Measurements from ENCODE around the gene DHX30. TPM values are rescaled to one million over a fixed set of nuclear protein-coding genes. Genes with fewer than 3 reads are reported as not detected.

DHX30 gene
- total and polyA plus RNA-seq, 2 of the 4 experiments (the other 2 are of a cell fraction): 55.6 to 57.2 TPM

GRCh38 chr3:47792699-47793098 lies 10.2 kb upstream of the DHX30 start:
- H3K9me1 ChIP-seq (ENCODE audit: insufficient read depth, low read length): no peaks in the 10 kb centered on the region
- H2AK9ac ChIP-seq (replicated peaks; ENCODE audit: low read depth, low read length, poor library complexity): no peak overlapping the region
- H3K14ac ChIP-seq (replicated peaks; ENCODE audit: low read depth, low read length): no peak overlapping the region
- no peak overlapping the region for H2BK20ac ChIP-seq (ENCODE audit: low read depth, low read length)
- no peak for DNase-seq
- no peak overlapping the region for H4K5ac ChIP-seq (ENCODE audit: low read depth, low read length)
- no peaks in the 10 kb centered on the region for H3K27me3 ChIP-seq (ENCODE audit: control insufficient read depth, insufficient read depth, low read length)
- no peak overlapping the region for H4K91ac ChIP-seq (ENCODE audit: insufficient read depth, low read depth, low read length)
- H4K20me1 ChIP-seq (ENCODE audit: insufficient read depth, low read length): no peaks in the 10 kb centered on the region
- no peak overlapping the region for H2BK15ac ChIP-seq (ENCODE audit: low read depth, low read length)
- no peak overlapping the region for H3K18ac ChIP-seq (ENCODE audit: low read depth, low read length)
- no peak overlapping the region for H3K9ac ChIP-seq (ENCODE audit: low read depth, low read length)
- no peak overlapping the region for H2BK120ac ChIP-seq (ENCODE audit: low read depth, low read length)
- no peak overlapping the region for H4K8ac ChIP-seq (ENCODE audit: low read depth in 2 of 2, low read length in 2 of 2)
- ChIA-PET POLR2A (ENCODE audit: unreplicated experiment) (no interaction called here), CTCF (no interaction called here)
- H2BK5ac ChIP-seq (ENCODE audit: low read depth, low read length, poor library complexity, severe bottlenecking): no peak overlapping the region
- no peak overlapping the region for H3K4me2 ChIP-seq (ENCODE audit: low read depth, low read length)
- H3K4me3 ChIP-seq (ENCODE audit: insufficient read depth, low read depth, low read length): no peak overlapping the region
- no peak for TF ChIP-seq RCOR1 (IDR thresholded peaks at IDR 0.05; ENCODE audit: insufficient replicate concordance, low read length)
- TF ChIP-seq USF2 (IDR thresholded peaks at IDR 0.05; ENCODE audit: low read depth, low read length): no peak
- TF ChIP-seq MXI1 (IDR thresholded peaks at IDR 0.05; ENCODE audit: borderline replicate concordance, low read depth, low read length): no peak
- no peak for TF ChIP-seq NFE2L2 (IDR thresholded peaks at IDR 0.05; ENCODE audit: low read depth, low read length)
- peaks cover 5% of the 10 kb centered on the region for H3K9me3 ChIP-seq (ENCODE audit: control insufficient read depth, insufficient read depth, low read length)
- in situ Hi-C loops (cut with MboI; ENCODE audit: low sequenced_read_pairs) (no loop called here), intact Hi-C loops (cut with micrococcal nuclease) (no loop called here), dilution Hi-C loops (cut with HindIII; ENCODE audit: low sequenced_read_pairs, unreplicated experiment) (no loop called here)
- H3K4ac ChIP-seq (ENCODE audit: low read depth, low read length): no peak overlapping the region
- ATAC-seq (ENCODE audit: low read depth): no peak
- BruUV-seq (replicated peaks): no TSS peak
- H3K23ac ChIP-seq (ENCODE audit: low read depth, low read length): no peak overlapping the region
- no peak overlapping the region for H3K56ac ChIP-seq (ENCODE audit: extremely low read depth, insufficient read depth, low read length)
- WGBS, 2 experiments (ENCODE audit: extremely low coverage in 2 of 2, insufficient read length in 1 of 2): no CpG with 5 or more reads among the region's 2 CpGs
- H3K79me1 ChIP-seq (ENCODE audit: low read depth in 1 of 2, low read length in 2 of 2): no peaks in the 10 kb centered on the region
- H2AK5ac ChIP-seq (ENCODE audit: low read depth, low read length): no peak overlapping the region
- H2AFZ ChIP-seq (replicated peaks; ENCODE audit: low read length, poor library complexity): no peak overlapping the region
- no peaks in the 10 kb centered on the region; the same call in 1 of the 2 replicates for H3K4me1 ChIP-seq (ENCODE audit: control insufficient read depth, insufficient read depth, low read length)
- H3K36me3 ChIP-seq (ENCODE audit: control insufficient read depth, insufficient read depth, low read length): no peaks in the 10 kb centered on the region
- no peak overlapping the region for H3K27ac ChIP-seq (ENCODE audit: insufficient read depth, low read length)

Data from IMR-90 (cell line).